ENCODE data around the gene METTL27.

- TF ChIP-seq CTCF (conservative IDR thresholded peaks at IDR 0.05 in 1 of 2, IDR thresholded peaks at IDR 0.05 in 1 of 2; ENCODE audit: extremely low read depth in 1 of 2, insufficient read depth in 1 of 2, low read depth in 1 of 2, low read length in 2 of 2) (no peak), EZH2 (IDR thresholded peaks at IDR 0.05; ENCODE audit: borderline replicate concordance, low read length) (no peak)
These were observed 30.0 kb upstream of the METTL27 start for GRCh38 chr7:73872056-73872908.
